LNCAP (cell line): Measurements from ENCODE around the gene PCSK1N.

Source experiments
- TF ChIP-seq, protein P1 (sequence below): fragments of 450-650 bp; IDR thresholded peaks from 2 replicates; pipeline ENCODE4 v1.5.1; 2017; ENCODE audit warnings: mild to moderate bottlenecking

The PCSK1N gene

DNA sequence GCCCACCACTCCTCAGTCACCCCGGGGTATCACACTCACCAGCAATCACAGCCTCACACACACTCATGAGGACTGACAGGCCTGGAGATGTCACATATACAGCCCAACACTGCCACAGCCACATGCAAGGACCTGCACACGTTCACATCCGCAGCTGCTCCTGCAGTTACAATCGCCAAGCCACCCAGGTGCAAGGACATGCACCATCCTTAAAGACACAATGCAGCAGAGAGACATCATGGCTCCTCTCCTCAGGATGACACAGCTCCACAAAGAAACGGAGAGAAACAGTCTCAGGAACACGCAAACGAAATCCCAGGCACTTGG lies 1.1 kb downstream of the PCSK1N start:
- TF ChIP-seq, protein P1, sequence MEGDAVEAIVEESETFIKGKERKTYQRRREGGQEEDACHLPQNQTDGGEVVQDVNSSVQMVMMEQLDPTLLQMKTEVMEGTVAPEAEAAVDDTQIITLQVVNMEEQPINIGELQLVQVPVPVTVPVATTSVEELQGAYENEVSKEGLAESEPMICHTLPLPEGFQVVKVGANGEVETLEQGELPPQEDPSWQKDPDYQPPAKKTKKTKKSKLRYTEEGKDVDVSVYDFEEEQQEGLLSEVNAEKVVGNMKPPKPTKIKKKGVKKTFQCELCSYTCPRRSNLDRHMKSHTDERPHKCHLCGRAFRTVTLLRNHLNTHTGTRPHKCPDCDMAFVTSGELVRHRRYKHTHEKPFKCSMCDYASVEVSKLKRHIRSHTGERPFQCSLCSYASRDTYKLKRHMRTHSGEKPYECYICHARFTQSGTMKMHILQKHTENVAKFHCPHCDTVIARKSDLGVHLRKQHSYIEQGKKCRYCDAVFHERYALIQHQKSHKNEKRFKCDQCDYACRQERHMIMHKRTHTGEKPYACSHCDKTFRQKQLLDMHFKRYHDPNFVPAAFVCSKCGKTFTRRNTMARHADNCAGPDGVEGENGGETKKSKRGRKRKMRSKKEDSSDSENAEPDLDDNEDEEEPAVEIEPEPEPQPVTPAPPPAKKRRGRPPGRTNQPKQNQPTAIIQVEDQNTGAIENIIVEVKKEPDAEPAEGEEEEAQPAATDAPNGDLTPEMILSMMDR: no peak

DNA sequence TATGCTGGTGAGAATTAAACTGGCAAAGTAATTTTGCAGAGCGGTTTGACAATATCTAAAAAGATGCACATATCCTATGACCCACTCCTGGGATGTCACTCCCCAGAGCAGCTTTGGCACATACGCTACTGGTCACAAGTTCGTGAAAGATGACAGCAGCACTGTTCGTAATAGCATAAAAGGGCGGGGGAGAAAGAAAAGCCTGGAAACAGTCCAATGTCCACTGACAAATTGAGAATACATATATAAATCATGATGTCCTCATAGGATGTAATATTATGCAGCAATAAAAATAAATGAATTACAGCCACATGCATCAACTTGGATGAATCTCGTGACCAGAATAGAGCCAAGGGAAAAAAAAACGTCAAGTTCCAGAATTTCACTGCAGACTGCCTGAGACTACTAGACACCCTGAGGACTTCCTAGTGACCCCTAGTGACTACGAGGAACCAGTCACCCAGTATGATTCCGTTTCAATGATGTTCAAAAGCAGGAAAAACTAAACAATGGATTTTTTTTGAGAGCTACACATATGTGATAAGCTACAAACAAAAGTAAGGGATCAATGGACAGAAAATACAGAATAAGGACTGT lies 1.8 kb downstream of the PCSK1N start:
- TF ChIP-seq, protein P1: no peak; the same call in 1 of the 2 replicates

DNA sequence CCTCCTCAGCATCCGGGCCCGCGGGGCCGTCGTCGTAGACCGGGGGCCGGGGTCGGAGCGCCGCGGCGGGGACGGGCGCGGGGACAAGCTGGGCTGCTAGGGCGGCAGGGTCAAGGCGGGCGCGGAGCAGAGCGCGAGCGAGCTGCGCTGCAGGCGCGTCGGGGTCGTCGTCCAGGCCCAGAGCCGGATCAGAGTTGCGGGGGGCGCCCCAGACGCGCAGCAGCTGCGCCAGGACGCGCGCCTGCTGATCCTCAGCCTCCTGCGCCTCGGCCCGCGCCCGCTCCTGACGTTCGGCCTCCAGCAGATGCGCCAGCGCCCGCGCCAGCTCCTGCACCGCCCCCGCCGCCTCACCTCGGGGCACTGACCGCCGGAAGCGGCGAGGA lies 3.5 kb downstream of the PCSK1N start:
- TF ChIP-seq, protein P1: no peak

DNA sequence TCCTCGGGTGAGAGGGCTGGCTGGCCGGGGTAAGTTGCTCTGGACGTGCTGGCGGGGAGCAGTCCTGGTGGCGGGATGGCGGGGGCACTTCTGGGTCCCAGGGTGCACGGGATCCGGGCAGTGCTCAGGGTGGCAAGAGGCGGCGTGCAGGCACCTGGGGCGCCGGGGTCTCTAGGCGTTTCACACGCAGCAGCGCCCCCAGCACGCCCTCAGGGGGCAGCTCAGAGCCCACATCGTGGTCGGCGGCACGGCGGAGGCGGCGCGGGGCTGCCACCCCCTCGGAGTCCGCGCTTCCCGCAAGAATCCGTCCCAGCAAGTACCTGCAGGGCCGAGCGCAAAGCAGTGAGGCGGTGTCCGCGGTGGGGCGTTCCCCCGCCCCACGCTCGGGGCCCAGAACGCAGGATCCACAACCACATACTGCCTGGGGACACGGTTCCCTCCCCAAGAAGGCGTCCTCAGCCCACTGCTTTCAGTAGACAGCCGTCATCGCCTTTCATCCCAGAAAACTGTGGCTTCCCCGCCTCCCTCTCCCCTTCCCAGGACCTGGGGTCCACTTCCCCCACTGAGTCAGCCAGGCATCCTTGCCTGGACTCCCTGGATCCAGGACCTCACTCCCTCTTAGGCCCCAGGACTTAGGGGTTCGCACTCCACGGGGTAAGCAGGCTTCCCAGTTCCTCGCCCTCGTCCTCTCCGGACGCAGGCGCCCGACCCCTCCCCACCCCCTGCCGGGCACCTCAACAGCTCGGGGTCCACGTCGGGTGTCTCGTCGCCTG lies 4.1 kb downstream of the PCSK1N start:
- TF ChIP-seq, protein P1: no peak

DNA sequence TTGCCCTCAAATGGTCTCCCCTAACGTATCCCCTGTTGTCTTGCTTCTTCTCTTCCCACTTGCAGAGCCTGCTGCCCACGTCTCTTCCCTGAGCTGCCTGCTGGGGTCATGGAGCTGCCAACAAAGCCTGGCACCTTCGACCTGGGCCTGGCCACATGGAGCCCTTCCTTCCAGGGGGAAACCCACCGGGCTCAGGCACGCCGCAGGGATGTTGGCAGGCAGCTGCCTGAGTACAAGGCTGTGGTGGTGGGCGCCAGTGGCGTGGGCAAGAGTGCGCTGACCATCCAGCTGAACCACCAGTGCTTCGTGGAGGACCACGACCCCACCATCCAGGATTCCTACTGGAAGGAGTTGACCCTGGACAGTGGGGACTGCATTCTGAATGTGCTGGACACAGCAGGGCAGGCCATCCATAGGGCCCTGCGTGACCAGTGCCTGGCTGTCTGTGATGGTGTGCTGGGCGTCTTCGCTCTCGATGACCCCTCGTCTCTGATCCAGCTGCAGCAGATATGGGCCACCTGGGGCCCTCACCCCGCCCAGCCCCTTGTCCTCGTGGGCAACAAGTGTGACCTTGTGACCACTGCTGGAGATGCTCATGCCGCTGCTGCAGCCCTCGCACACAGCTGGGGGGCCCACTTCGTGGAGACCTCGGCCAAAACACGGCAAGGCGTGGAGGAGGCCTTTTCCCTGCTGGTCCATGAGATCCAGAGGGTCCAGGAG lies 6.2 kb downstream of the PCSK1N start:
- TF ChIP-seq, protein P1: no peak

DNA sequence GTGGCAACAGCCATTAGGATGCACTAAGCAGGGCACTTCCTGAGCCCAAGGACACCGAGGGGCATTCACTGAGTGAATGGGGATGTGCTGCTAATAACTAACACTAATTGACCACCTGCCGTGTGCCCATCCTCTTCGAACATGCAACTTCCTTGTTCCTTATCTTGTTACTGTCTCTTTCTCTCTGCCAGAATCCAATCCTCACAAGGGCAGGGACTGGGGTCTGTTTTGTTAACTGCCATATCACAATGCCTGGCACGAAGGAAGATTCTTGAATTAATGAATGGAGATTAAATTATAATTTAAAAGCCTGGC lies 7.8 kb downstream of the PCSK1N start:
- TF ChIP-seq, protein P1: no peak

DNA sequence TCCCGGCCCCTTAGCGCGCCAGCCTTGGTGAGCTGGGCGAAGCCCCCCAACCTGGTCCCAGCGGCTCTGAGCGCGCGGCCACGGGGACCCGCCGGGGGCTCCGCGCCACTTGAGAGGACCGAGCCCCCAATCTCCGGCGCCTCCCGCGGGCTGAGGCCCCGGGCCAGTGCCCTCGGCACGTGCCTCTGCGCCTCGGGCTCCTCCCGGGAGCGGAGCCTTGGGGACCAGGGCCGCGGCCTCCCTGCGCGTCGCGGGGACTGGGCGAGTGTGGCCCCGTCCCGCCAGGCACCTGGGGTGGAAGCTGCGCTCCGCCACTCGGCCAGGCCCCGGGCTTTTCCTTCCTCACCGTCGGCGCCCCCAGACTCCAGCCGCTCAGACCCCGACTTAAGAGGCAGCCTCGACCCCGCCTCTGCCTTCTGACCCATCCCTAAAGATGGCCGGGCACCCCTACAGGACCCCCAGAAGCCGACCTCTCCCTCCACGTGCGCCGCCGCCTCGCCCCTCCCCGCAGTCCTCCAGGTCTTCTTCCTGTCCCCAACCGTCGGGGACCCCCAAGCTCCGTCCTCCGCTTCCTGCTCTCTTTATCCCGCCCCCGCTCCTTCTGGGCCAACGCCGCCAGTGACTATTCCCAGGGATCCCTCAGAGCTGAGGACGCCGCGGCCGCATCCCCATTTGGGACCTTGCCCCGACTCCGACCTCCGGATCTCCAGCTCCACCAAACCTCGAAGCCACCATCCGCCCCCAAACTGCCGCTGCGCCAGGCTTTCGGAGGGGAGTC lies 8.3 kb downstream of the PCSK1N start:
- TF ChIP-seq, protein P1: no peak
